ENCODE measurements around the gene MYL7. TPM values are rescaled to one million over a fixed set of nuclear protein-coding genes. Genes with fewer than 3 reads are reported as not detected.

The MYL7 gene
- total and polyA plus RNA-seq, 7 donors: 0.15 to 1.7 (median 0.98) TPM; not detected in 3

GRCh38 chr7:44187636-44188416 lies 46.7 kb upstream of the MYL7 start:
- H3K4me1 ChIP-seq: no peaks in the 10 kb centered on the region
- whole genome bisulfite sequencing, 3 donors: 37 to 49% (median 37%) methylated on average over 9 of the region's 9 CpGs

GRCh38 chr7:44186736-44187135 lies 45.6 kb upstream of the MYL7 start:
- ATAC-seq: no peak
- Histone ChIP-seq H3K27me3 (ENCODE audit: insufficient read depth in 3 of 3, low read length in 2 of 3) (peaks cover 0 to 4% (median 0%) of the 10 kb centered on the region in 3 donors), H3K36me3 (ENCODE audit: insufficient read depth in 1 of 2, low read depth in 1 of 2) (no peaks in the 10 kb centered on the region), H3K4me3 (no peak overlapping the region), H3K4me1 (no peaks in the 10 kb centered on the region), H3K9me3 (no peaks in the 10 kb centered on the region), H3K27ac (no peak overlapping the region)
- no peak for DNase-seq
- intact Hi-C loops (cut with DNase I): no loop called here
- TF ChIP-seq CTCF (IDR thresholded peaks at IDR 0.05): no peak
- 86 to 93% (median 88%) methylated on average over 5 of the region's 5 CpGs for WGBS, 3 donors

More at GRCh38 chr7:44187636-44188416, 46.7 kb upstream of the MYL7 start:
- no peak for DNase-seq
- no peak overlapping the region for H3K4me3 ChIP-seq
- H3K27me3 ChIP-seq (ENCODE audit: insufficient read depth in 3 of 3, low read length in 2 of 3): peaks cover 0 to 2% (median 0%) of the 10 kb centered on the region in 3 donors
- no peaks in the 10 kb centered on the region for H3K9me3 ChIP-seq
- ATAC-seq: no peak
- no peak for TF ChIP-seq CTCF (IDR thresholded peaks at IDR 0.05)
- H3K36me3 ChIP-seq (ENCODE audit: insufficient read depth in 1 of 2, low read depth in 1 of 2): no peaks in the 10 kb centered on the region
- intact Hi-C loops (cut with DNase I): no loop called here
- H3K27ac ChIP-seq: no peak overlapping the region

- no peak for TF ChIP-seq CTCF (IDR thresholded peaks at IDR 0.05)
- no peak overlapping the region for H3K27ac ChIP-seq
- ATAC-seq (no peak), DNase-seq (no peak)
- H3K4me1 ChIP-seq: no peaks in the 10 kb centered on the region
- WGBS, 3 donors: 68 to 73% (median 70%) methylated on average over 5 of the region's 5 CpGs
- no peaks in the 10 kb centered on the region for H3K36me3 ChIP-seq (ENCODE audit: insufficient read depth in 1 of 2, low read depth in 1 of 2)
- H3K4me3 ChIP-seq: no peak overlapping the region
- intact Hi-C loops (cut with DNase I): no loop called here
- peaks cover 0 to 4% (median 0%) of the 10 kb centered on the region in 3 donors for H3K27me3 ChIP-seq (ENCODE audit: insufficient read depth in 3 of 3, low read length in 2 of 3)
- no peaks in the 10 kb centered on the region for H3K9me3 ChIP-seq
Measured at GRCh38 chr7:44185729-44186128, 44.6 kb upstream of the MYL7 start.

- no peak for ATAC-seq
- intact Hi-C loops (cut with DNase I): no loop called here
- no peak for DNase-seq
- Histone ChIP-seq H3K36me3 (ENCODE audit: insufficient read depth in 1 of 2, low read depth in 1 of 2) (no peaks in the 10 kb centered on the region), H3K9me3 (no peaks in the 10 kb centered on the region), H3K27ac (no peak overlapping the region), H3K4me3 (no peak overlapping the region), H3K4me1 (no peaks in the 10 kb centered on the region), H3K27me3 (ENCODE audit: insufficient read depth in 3 of 3, low read length in 2 of 3) (peaks cover 0 to 2% (median 0%) of the 10 kb centered on the region in 3 donors)
- TF ChIP-seq CTCF (IDR thresholded peaks at IDR 0.05): no peak
- 93 to 96% (median 95%) methylated on average over 2 of the region's 2 CpGs for WGBS, 3 donors
Measured at GRCh38 chr7:44184873-44185446, 43.8 kb upstream of the MYL7 start.
